Adipose tissue (tissue), 3 donors: ENCODE measurements around the gene PLEK2. TPM values are rescaled to one million over a fixed set of nuclear protein-coding genes. Genes with fewer than 3 reads are reported as not detected.
"Not testable (repeated sequence)": the region's sequence is repeated elsewhere in the genome, so short reads cannot be mapped to it uniquely, and the experiment has no call there.

Source experiments
- H3K27ac ChIP-seq: one replicate; pipeline ENCODE4 v1.5.1; 2013; ENCODE audit warnings: low read depth, low read length
- WGBS, 3 donors: extraction: QIAGEN DNeasy Blood & Tissue Kit; methylation state at CpG; one replicate each; pipeline ENCODE4 v1.1.7; 2013; 5-methylcytosine and 5-hydroxymethylcytosine counted together
- polyA plus RNA-seq, 3 donors: library from polyadenylated mRNA; stranded (reverse); fragments of 200-250 nt; gene quantifications; one replicate each; pipeline ENCODE4 v1.2.3, GENCODE V29; 2013
- donor health status: healthy with polysubstance abuse.
- donor health status: Bipolar disorder and iron deficiency.
- donor health status: healthy.

Gene PLEK2
- polyA plus RNA-seq, 3 donors, result 0.67 to 7.4 (median 1.8) TPM

GRCh38 chr14:67411370-67411769 is 595 bp downstream of the PLEK2 start:
- 49 to 60% (median 59%) methylated on average over 8 of the region's 8 CpGs for WGBS, 3 donors

GRCh38 chr14:67410313-67410712 is 1.7 kb downstream of the PLEK2 start:
- 76 to 90% (median 81%) methylated on average over 9 of the region's 9 CpGs for WGBS, 3 donors
- H3K27ac ChIP-seq, result no peak overlapping the region

More at GRCh38 chr14:67411370-67411769, 595 bp downstream of the PLEK2 start:
- no peak overlapping the region for H3K27ac ChIP-seq

- H3K27ac ChIP-seq, result no peak overlapping the region
- 76 to 90% (median 82%) methylated on average over 8 of the region's 8 CpGs for WGBS, 3 donors
Observed at GRCh38 chr14:67409461-67409860, 2.5 kb downstream of the PLEK2 start.

GRCh38 chr14:67408122-67408801 is 3.7 kb downstream of the PLEK2 start:
- 80 to 89% (median 87%) methylated on average over 7 of the region's 7 CpGs for WGBS, 3 donors
- not testable (repeated sequence) for H3K27ac ChIP-seq

- 92 to 96% (median 94%) methylated on average over 5 of the region's 5 CpGs for WGBS, 3 donors
- H3K27ac ChIP-seq, result no peak overlapping the region
Observed at GRCh38 chr14:67405771-67406170, 6.2 kb downstream of the PLEK2 start.

- WGBS, 3 donors, result 88 to 95% (median 89%) methylated on average over 4 of the region's 4 CpGs
Observed at GRCh38 chr14:67400434-67400833, 11.5 kb downstream of the PLEK2 start.

GRCh38 chr14:67397536-67397935 is 14.4 kb downstream of the PLEK2 start:
- WGBS, 3 donors, result 93 to 96% (median 95%) methylated on average over 9 of the region's 9 CpGs

More at GRCh38 chr14:67400434-67400833, 11.5 kb downstream of the PLEK2 start:
- no peak overlapping the region for H3K27ac ChIP-seq

GRCh38 chr14:67396381-67396970 is 15.5 kb downstream of the PLEK2 start:
- 69 to 84% (median 82%) methylated on average over 2 of the region's 2 CpGs for WGBS, 3 donors
- no peak overlapping the region for H3K27ac ChIP-seq

More at GRCh38 chr14:67397536-67397935, 14.4 kb downstream of the PLEK2 start:
- no peak overlapping the region for H3K27ac ChIP-seq

- H3K27ac ChIP-seq, result no peak overlapping the region
- WGBS, 3 donors, result 64 to 84% (median 77%) methylated on average over 5 of the region's 5 CpGs
Observed at GRCh38 chr14:67395876-67396189, 16.1 kb downstream of the PLEK2 start.

- no peak overlapping the region for H3K27ac ChIP-seq
- 76 to 80% (median 76%) methylated on average over 16 of the region's 16 CpGs for WGBS, 3 donors
Observed at GRCh38 chr14:67395086-67395875, 16.7 kb downstream of the PLEK2 start.

GRCh38 chr14:67393689-67394088 is 18.3 kb downstream of the PLEK2 start:
- 67 to 71% (median 67%) methylated on average over 6 of the region's 6 CpGs for WGBS, 3 donors
- no peak overlapping the region for H3K27ac ChIP-seq

GRCh38 chr14:67392800-67393199 is 19.2 kb downstream of the PLEK2 start:
- 71 to 87% (median 82%) methylated on average over 9 of the region's 9 CpGs for WGBS, 3 donors

GRCh38 chr14:67392123-67392522 is 19.8 kb downstream of the PLEK2 start:
- WGBS, 3 donors, result 71 to 84% (median 76%) methylated on average over 3 of the region's 3 CpGs
- H3K27ac ChIP-seq, result no peak overlapping the region

More at GRCh38 chr14:67392800-67393199, 19.2 kb downstream of the PLEK2 start:
- H3K27ac ChIP-seq, result no peak overlapping the region

- H3K27ac ChIP-seq, result no peak overlapping the region
- WGBS, 3 donors, result 46 to 65% (median 49%) methylated on average over 6 of the region's 6 CpGs
Observed at GRCh38 chr14:67391268-67391667, 20.7 kb downstream of the PLEK2 start.

- no peak overlapping the region for H3K27ac ChIP-seq
- 55 to 86% (median 80%) methylated on average over 1 of the region's 1 CpG for WGBS, 3 donors
Observed at GRCh38 chr14:67389811-67390534, 22.0 kb downstream of the PLEK2 start.

- H3K27ac ChIP-seq, result no peak overlapping the region
- WGBS, 3 donors, result 62 to 84% (median 71%) methylated on average over 3 of the region's 3 CpGs
Observed at GRCh38 chr14:67389275-67389674, 22.7 kb downstream of the PLEK2 start.

- no peak overlapping the region for H3K27ac ChIP-seq
- WGBS, 3 donors, result 74 to 82% (median 75%) methylated on average over 2 of the region's 2 CpGs
Observed at GRCh38 chr14:67387195-67387594, 24.8 kb downstream of the PLEK2 start.

- WGBS, 3 donors, result 85 to 97% (median 91%) methylated on average over 2 of the region's 2 CpGs
- no peak overlapping the region for H3K27ac ChIP-seq
Observed at GRCh38 chr14:67385618-67386017, 26.3 kb downstream of the PLEK2 start.

- H3K27ac ChIP-seq, result no peak overlapping the region
- 64 to 86% (median 86%) methylated on average over 2 of the region's 2 CpGs for WGBS, 3 donors
Observed at GRCh38 chr14:67385120-67385519, 26.8 kb downstream of the PLEK2 start.
